H1 (cell line): ENCODE data around the gene LRRC8D. TPM values are rescaled to one million over a fixed set of nuclear protein-coding genes. Genes with fewer than 3 reads are reported as not detected.

Source experiments
- EGR1 ChIP-seq: IDR thresholded peaks from 2 replicates; pipeline ENCODE4 v1.6.1; 2011; ENCODE audit warnings: low read depth, low read length, borderline replicate concordance
- MAFK ChIP-seq: IDR thresholded peaks from 2 replicates; pipeline ENCODE4 v1.6.1; 2012; ENCODE audit warnings: low read depth, mild to moderate bottlenecking, improper control_type of control experiment, low read length
- TAF7 ChIP-seq: optimal IDR thresholded peaks from 2 replicates; pipeline ENCODE3; 2011; ENCODE audit warnings: low read depth, mild to moderate bottlenecking, inconsistent platforms, low read length, moderate library complexity, borderline replicate concordance
- polyA plus RNA-seq, 7 experiments: library from polyadenylated mRNA; depleted of rRNA in 3 of 7; stranded (reverse) in 5 of 7; unstranded in 2 of 7; fragments of >200 nt in 5 of 7; fragments of 200-250 nt in 2 of 7; gene quantifications; 1 replicate in 5 of 7; 2 replicates in 1 of 7; 4 replicates in 1 of 7; pipeline versions ENCODE4 v1.2.1 to v1.2.3, GENCODE V29; 2011 to 2013; ENCODE audit warnings: missing spikeins in 2 of 7, mixed read lengths in 2 of 7
- total RNA-seq: library from RNA; stranded (reverse); fragmentation: NEBNext Ultra II Directional; extraction: Animal tissue kit (Norgen Biotek cat#: 25700); gene quantifications from 2 replicates; pipeline ENCODE4 v1.2.1, GENCODE V29; 2021

LRRC8D gene
- total and polyA plus RNA-seq, 2 of the 8 experiments (the other 6 are each of a cell fraction or from before 2014, with no cell fraction given), result 42.0 to 58.5 TPM

GRCh38 chr1:89841507-89841906 lies 20.7 kb downstream of the LRRC8D start (continued):
- TF ChIP-seq TAF7, result no peak
- no peak for TF ChIP-seq EGR1
- no peak for TF ChIP-seq MAFK
